GM12875 (cell line): Measurements from ENCODE around the gene CCDC194.

Source experiments
- H3K4me3 ChIP-seq: one replicate; pipeline ENCODE4 v1.5.1; 2011; ENCODE audit warnings: low read depth, low read length, control low read depth
- TF ChIP-seq, protein P1 (sequence below): IDR thresholded peaks from 2 replicates; pipeline ENCODE4 v1.5.1; 2011; ENCODE audit warnings: low read depth, mild to moderate bottlenecking, control low read depth, inconsistent platforms, low read length, moderate library complexity, borderline replicate concordance; ENCODE audit not compliant: insufficient read depth

CCDC194 gene

DNA sequence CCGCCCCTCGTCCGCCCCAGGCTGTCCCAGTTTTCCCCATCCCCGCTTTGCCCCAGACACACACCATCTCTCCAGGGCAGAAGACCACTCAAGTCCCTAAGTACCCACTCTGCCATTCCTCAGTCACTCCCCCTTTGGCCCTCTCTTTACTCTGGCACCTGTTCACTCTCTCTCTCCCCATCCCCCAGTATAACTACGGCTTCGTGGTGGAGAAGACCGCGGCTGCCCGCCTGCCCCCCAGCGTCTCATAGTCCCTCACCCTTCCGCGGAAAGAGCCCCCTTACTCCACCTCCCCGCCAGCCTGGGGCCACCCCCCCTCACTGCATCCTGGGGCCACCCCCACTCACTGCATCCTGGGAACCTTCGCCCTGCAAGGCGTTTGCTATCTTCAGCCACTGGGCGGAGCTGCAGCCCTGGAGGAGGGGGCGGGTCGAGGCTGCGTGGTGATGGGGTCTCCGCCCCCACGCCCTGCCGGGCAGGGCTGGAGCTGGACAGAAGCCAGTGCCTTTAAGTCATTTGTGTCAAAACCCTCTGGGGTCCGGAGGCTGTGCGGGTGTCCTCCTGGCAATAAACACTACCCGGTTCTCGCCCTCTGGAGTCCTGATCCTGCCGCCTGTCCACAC is 30.9 kb upstream of the CCDC194 start:
- TF ChIP-seq, protein P1, sequence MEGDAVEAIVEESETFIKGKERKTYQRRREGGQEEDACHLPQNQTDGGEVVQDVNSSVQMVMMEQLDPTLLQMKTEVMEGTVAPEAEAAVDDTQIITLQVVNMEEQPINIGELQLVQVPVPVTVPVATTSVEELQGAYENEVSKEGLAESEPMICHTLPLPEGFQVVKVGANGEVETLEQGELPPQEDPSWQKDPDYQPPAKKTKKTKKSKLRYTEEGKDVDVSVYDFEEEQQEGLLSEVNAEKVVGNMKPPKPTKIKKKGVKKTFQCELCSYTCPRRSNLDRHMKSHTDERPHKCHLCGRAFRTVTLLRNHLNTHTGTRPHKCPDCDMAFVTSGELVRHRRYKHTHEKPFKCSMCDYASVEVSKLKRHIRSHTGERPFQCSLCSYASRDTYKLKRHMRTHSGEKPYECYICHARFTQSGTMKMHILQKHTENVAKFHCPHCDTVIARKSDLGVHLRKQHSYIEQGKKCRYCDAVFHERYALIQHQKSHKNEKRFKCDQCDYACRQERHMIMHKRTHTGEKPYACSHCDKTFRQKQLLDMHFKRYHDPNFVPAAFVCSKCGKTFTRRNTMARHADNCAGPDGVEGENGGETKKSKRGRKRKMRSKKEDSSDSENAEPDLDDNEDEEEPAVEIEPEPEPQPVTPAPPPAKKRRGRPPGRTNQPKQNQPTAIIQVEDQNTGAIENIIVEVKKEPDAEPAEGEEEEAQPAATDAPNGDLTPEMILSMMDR: peak; percentile 51; the same call in 1 of the 2 replicates
- no peak overlapping the region for H3K4me3 ChIP-seq

DNA sequence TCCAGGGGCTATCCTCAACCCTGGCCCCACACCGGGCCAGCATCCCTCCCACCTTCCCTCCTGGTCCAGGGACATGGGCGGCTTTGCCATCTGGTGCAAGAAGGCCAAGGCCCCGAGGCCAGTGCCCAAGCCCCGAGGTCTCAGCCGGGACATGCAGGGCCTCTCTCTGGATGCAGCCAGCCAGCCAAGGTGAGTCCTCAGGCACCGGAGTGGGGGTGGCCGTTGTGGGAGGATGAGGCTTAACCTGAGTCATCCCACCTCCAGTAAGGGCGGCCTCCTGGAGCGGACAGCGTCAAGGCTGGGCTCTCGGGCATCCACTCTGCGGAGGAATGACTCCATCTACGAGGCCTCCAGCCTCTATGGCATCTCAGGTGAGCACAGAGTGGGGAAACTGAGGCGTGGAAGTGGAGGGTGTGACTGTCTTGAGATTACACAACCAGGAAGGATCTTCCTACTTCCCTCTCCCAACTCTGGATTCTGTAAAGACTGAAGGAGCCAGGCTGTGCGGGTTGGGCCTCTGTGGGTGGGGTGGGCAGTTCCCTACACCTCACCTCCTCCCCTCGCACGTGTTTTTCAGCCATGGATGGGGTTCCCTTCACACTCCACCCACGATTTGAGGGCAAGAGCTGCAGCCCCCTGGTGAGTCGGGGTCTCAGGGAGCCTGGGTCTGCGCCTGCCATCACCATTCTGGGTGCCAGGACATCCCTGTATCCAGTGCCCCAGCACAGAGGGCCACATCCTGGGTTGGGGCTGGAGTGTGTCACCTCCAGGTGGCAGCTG is 29.6 kb upstream of the CCDC194 start:
- TF ChIP-seq, protein P1: no peak
- no peak overlapping the region for H3K4me3 ChIP-seq

DNA sequence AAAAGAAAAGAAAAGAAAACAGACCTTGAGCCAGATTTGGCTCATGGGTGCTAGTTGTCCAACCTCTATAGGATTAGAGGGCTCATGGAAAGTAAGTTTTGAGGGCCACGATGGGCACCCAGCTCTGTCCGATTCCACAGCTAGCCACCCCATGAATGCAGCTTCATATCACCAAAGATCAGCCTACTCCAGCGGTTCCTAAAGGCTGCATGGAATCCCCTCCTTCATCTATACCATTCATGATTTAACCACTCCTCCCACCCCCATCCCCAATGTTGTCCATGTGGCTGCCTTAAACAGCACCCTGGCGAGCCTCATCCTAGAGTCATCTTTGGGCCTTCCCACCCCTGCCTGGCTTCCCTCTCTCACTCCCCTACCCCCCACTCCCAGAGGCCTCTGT is 27.9 kb upstream of the CCDC194 start:
- no peak overlapping the region for H3K4me3 ChIP-seq
- TF ChIP-seq, protein P1: no peak

DNA sequence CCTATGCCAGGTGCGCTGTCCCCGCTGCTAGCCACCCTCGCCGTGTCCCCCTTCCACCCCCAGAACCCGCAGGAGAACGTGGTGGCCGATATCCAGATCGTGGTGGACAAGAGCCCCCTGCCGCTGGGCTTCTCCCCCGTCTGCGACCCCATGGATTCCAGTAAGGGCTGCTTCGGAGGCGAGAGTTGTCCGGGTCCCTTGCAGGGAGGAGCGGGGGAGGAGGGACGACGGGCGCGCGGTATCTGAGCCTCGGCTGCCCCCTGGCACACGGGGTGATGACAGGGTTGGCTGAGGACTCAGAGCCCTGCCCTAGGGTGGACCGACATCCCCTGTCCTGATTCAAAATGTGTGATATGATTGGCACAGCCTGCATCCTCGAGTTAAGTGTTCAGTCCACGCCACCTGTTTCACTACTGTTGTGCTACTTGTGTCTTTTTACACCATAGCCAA is 26.5 kb upstream of the CCDC194 start:
- peak overlapping the region; percentile 82 for H3K4me3 ChIP-seq
- TF ChIP-seq, protein P1: no peak

DNA sequence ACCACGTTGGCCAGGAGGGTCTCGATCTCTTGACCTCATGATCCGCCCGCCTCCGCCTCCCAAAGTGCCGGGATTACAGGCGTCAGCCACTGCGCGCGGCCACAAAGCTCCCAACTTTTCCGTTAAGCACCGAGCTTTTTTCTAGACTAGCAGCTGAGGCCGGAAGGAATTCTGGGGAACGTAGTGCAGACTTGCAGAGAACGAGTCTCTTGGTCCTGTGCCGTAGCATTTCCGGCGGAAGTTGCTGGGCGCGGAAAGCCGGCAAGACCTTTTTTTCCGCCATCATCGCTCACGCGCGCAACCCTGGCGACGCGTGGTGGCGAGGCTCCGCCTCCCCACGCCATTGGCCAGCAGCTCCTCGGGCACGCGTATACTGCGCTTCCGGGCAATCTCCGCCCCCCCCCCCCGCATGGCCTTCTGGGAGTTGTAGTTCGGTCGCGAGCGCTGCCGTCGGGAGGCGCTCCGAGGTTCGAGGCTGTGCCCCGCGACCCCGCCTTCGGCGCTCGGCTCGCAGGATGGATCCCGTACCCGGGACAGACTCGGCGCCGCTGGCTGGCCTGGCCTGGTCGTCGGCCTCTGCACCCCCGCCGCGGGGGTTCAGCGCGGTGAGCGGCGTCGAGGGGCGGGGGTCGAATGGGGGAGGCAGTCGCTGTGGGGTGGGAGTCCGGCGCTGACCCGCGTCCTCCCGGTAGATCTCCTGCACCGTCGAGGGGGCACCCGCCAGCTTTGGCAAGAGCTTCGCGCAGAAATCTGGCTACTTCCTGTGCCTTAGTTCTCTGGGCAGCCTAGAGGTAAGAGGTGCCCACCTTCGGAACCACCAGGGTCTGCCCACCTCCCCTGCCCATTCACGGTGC is 25.9 kb upstream of the CCDC194 start, which contains the start of gene MVB12A:
Gene MVB12A, plus strand, starts transcription at position 427 of the 854 bp plus-strand sequence. Its CDS starts 89 bp downstream, at position 516.
- TF ChIP-seq, protein P1: no peak

DNA sequence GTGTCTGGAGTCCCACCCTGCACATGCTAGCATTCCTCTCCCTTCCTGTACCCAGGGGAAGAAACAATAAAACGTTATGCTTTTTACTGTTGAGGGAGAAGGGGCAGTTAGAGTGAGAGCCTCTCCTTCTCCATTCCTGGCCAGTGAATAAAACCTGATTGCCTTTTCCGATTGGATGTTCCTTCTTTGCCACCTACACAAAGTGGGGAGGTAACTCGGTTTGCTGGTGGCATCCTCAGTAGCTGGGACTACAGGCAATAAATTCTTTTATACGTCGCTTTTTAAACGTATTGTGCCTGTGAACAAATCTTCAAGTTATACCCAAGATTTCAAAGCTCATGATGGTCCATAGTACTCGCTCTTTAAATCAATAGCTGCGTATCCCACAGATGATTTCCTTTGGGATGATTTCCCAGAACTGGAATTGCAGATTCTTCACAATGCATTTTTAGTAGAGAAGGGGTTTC is 25.2 kb upstream of the CCDC194 start:
- peak overlapping the region; percentile 57 for H3K4me3 ChIP-seq
- TF ChIP-seq, protein P1: no peak

More for the DNA sequence above, 25.9 kb upstream of the CCDC194 start, which contains the start of gene MVB12A:
- peak within 1 kb of the TSS; percentile 82 for H3K4me3 ChIP-seq
